NK-92 (cell line): Measurements from ENCODE around the gene TRAF1.

Experiments used
- DNase-seq: peaks from one replicate; lab custom pipeline; 2025; ENCODE audit not compliant: unreplicated experiment; lab: John Stamatoyannopoulos, UW

The TRAF1 gene

DNA sequence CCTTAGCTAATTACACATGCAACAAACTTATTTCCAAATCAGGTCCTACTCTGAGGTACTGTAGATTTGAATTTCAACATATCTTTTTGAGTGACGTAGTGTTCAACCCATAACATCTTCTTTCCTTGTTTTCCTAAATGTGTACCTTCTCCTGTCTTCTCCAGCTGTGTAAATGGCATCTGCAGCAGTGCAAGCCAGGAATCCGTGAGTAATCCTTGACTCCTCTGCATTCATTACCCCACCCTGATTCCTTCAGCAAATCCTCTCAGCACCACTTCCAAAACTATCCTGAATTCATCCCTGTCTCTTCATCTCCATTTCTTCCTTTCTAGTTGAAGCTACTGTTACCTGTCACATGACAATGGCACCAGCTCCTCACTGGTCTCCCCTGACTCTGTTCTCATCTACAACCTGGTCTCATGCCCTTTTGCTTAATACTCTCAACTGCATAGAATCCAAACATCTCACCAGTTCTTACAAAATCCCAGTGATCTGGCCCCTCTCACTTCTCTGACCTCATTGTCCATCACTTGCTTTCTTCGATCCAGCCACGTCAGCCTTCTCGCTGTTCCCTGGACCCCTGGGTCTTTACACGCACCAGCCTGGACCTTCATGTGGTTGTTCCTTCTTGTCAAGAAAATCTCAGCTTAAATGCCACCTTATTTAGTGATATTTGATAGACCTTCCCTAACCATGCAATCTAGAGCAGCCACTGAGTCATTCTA, 14.6 kb upstream of the TRAF1 start:
- no peak for DNase-seq

DNA sequence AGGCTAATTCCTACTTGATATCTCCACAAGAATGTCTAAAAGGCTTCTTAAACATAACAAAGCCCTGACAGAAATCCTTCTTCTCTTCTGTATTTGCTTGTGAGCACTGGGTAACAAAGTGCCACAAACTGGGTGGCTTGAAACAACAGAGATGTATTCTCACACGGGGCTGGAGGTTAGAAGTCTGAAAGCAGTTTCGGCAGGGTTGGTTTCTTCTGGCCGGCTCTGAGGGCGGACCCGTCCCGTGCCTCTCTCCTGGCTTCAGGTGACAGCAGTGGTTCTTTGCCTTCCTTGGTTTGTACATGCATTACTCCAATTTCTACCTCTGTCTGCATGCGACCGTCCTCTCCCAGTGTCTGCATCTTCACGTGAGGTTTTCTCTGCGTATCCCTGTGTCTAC, 14.0 kb upstream of the TRAF1 start:
- no peak for DNase-seq

DNA sequence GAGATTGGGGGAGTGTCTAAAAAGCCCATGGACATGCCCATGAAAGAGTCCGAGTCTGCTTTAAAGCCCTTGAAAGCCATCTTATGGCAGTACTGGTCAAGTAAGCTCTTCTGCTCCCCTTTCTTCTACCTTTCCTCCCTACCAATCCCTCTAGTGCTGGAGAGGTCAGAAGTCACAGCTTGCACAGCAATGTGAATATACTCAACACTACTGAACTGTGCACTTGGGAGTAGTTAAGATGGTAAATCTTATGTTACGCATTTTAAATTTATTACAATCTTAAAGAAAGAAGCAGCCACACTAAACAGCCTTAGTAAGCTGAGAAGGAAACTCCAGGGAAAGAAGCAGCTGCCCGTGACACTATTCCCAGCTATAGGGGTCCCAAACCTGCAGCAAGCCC, 12.3 kb upstream of the TRAF1 start:
- DNase-seq, result no peak

DNA sequence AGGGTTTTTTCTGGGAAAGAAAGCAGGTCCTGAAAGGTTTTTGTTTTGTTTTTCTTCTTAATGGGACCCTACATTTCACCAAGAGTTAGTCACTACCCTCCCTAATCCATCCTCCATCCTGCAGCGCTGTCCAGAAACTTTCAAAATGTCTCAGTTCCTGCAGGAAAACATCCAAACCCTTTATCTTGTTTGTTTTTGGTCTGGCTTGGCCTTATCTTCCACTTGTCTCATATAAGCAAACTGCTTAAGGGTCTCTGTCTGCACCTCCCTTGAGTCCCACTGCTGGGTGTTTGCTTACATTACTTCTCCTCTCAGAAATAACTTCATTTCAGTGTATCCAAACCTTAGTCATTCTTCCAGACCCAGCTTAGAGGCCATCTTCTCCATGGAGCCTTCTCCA, 11.0 kb upstream of the TRAF1 start:
- DNase-seq, result no peak

DNA sequence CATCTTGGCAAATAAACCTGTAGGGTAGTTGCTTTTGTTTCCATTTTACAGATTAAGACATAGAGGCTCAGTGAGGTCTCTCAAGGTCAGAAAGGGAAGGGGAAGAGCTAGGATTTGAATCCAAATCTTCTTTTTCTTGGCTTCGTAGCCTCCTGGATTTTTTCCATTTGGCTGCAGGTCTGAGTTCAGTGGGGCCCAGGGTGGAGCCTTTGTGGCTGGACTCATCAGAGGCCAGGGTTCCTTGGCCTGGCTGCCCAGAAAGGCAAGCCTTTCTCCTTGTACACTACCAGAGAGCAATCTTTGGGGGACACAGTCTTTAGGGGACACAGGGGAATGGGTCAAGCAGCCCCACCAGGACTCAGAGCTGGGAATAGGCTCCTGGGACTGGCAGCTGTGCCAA, 10.5 kb upstream of the TRAF1 start:
- no peak for DNase-seq

DNA sequence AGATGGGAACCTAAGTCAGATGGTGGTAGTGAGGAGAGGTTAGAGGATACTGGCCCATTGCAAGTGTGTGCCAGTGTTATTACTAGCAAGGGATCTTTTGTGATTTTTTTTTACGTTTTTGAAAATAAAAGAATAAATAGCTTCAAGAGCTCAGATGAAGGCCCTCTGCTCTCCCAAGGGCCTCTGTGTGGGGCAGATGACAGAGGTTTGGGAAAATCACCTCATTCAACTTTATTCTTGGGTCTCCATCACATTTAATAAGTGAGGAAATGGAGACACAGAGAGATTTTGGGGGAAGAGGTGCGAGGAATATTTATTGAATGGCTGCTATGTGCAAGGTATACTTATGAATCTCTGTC, 10.1 kb upstream of the TRAF1 start:
- DNase-seq, result no peak

DNA sequence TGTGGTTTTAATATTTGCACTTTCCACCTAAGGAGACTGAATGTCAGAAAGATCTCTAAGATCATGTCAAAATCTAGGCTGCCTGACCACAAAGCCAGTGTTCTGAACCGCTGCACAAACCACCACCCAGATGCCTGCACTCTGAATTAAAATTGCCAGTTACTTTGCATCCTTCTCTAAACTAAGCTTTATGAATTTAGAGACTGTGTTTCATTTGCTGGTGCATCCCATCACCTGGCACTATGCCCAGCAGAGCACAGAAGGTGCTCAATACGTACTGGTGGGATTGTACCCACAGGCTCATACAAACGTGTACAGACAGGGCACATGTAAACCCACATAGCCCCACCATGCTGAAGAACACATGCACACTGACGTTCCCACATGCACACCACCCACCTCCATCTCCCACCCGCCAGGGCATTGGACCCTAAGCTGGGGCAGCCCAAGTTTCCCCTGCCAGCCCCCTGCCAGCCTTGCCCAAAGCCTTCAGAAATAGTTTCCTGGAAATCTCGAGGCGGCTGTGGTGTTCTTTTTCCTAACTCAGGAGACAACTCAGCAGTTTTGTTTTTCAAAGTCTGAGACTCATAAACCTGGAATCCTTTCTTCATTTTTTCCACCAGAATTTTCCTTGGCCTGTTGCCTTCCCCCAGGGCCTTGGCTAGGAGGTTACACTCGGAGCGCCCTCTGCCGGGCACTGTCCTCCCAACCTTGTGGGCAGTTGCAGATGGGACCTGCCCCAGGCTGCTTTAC, 9.6 kb upstream of the TRAF1 start:
- no peak for DNase-seq

DNA sequence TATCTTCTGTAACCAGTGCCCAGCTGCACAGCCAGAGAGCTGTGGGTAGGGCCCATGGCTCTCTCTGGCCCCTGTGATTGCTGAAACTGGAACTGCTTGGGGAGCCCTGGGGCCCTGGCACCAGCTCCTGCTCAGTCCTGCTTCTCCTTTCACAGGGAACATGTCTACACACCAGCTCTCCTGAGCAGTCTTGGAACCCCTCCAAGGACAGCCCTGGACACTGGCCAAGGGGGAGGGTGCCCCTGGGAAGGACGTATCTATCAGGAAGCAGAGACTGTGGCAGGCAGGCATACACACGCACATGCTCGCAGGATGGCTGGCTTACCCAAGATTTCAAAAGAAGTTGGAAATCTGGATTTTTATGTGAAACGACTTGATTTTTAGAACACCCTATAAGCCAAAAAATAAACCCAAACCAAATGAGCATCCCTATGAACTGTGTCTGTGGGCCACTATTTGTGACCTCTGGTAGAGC, 8.8 kb upstream of the TRAF1 start:
- DNase-seq, result no peak

DNA sequence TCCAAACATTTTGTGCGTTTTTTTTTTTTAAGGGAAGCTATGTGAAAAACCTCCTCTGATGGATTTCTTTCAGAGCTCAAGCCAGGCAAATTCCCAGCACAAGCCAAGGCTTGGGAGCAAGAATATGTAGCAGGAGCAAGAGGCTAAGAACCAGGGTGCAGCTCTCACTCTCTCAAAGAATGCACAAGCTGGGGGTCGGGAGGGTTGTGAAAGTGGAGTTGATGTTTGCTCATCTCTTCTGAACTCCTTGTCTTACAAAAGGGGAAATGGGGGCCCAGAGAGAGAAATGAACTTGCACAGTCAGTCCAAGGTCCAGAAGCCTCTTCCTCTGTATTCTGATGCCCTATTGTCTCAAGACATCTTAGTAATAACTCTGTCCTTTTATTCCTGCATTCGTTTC, 7.7 kb upstream of the TRAF1 start:
- no peak for DNase-seq

DNA sequence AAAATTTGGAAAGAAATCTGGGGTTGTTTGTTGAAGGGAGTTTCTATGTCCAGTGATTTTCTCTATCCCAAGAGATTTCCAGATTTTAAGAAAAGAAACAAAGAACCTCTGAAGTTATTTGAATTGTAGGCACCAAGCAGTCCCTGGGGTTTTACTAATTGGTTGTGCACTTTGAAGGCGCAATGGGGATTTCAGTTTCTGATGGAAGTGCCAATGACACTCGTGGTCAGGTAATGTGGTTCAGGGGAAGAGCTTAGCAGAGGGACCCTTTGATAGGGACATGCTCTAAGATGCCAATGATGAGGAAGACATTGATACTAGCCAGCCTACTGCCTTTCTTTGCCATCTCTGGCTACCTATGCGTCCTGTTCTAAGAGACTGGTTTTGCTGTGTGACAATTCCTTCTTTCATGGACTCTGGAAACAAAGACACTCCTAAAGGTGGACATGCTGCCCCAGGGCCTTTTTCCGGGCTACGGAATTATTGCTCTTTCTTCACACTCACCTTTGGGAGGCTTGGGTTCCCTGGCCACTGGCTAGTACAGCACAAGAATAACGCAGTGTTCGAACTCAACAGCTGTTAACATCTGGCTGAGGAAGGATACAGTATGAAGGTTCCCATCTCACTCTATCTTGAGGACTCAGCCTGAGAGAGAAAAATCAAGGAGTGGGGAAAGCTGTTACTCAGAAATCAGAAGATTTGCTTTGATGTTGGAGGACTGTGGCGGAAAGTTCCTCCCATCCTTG, 6.9 kb upstream of the TRAF1 start:
- no peak for DNase-seq

DNA sequence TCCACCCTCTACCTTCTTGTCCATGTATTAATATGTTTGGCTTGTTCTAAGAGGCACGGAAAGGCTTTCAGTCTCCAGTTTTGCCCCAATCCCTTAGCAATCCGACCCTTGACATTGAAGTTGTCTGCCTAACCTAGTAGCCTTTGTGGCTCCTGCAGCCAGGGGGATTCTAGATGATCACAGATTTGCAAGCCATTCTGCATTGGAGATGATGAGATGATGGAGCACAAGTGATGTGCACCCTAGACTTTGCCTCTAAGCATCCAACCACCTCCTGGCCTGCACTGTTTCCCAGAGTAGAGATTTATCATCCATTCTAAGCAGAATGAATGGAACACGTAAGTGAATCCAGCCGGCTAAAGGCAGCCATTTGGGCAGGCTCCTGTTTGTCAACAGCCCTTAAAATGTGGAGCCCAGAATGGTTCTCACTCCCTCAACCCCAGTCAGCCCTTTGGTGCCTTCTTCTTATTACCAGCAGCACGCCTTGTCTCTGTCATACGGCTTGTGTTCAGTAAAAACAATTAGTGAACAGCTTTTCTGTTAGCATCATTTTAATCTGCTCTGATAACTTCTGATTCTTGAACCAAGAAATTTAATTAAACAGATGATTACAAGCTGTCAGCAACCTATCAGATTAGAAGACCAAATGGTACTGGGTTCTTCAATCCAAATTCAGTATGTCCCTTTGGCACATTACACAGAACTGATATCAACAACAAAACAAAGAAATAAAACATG, 5.7 kb upstream of the TRAF1 start:
- DNase-seq, result no peak

DNA sequence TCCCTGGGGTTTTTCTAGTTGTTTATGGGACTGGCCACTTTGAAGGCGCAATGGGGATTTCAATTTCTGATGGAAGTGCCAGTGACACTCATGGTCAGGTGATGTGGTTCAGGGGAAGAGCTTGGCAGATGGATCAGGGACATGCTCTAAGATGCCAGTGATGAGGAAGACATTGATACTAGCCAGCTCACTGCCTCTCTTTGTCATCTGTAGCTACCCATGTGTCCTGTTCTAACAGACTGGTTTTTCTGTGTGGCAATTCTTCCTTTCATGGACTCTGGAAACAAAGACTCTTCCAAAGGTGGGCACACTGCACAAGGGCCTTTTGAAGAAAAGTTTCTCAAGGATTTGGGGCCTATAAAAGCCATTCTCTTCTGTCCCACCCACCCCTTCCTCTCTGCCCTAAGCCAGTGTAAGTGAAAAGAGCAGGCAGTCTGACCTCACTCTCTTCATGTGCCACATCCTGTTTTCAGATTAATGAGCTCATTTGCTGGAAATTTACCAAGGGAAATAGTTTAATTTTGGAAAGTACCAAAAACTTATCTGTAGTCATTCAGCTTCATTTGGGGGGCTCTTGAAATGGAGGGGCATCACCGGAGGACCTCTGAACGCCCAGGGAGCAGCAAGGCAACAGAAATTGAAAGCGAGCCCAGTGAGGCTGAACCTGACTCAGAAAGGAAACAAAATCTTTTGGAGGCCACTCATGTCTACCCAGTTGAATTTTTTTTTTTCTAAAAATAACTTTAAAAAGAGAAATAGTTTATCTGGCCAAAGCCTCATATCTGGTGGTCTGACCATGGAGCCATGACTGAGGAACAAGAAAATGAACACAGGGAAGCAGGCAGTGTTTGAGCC, 4.9 kb upstream of the TRAF1 start:
- no peak for DNase-seq

DNA sequence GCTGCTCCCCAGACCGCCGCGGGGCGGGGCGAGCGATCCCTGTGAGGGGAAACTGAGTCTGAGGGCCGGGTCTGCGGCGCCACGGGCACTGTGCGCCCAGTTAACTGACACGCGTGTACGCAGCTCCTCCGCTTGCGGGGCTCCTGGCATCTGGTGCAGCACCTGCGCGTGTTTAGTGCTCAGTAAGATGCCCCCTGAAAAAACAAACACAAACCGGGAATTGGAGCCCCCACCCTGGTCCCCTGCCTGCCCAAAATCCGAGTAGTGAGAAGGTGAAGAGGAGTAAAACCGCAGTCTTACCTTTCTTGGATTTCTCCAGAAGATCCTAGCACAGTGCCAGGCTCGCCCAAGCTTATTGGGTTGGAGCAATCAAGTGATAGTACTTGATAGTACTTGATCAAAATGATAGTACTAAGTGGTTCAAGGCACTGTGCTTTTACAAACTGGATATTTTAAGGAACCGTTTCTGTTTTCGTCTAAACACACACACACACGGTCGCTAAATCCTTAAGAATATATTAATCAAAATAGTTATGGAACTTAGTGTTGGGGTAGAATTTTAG, 2.7 kb upstream of the TRAF1 start:
- no peak for DNase-seq

DNA sequence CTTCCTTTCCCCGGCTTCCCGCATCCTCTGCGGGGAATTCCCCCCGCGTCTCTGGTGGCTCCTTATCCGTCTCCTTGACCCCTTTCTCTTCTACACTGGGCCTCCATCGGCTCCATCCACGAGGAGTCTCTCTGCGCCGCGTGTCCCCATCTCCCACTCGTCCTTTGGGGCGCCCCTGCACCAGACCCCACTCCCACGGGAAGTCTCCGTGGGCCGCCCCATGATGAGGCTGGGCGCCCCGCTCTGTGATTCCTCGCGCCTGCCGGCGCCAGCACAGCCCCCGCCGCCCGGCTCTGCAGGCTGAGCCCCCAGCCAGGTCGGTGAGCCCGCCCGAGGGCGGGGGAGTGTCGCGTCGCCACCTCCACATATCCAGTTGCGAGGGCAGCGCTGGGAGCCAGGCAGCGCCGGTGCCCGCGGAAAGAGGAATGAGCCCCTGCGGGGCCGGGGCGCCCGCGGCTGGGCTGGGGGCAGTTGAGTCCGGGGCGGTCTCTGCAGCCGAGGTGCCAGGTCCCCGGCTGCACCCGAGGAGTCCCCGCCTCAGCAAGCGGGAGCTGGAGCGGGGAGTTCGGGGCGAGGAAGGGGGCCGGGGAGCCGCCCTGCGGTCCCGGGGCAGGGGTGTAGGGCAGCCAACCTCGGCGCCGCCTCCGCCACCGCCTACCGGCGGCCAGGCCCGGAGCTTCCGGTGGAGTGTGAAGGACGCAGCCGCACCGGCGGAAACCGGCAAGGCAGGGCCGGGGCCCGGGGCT, 2.1 kb upstream of the TRAF1 start:
- no peak for DNase-seq

DNA sequence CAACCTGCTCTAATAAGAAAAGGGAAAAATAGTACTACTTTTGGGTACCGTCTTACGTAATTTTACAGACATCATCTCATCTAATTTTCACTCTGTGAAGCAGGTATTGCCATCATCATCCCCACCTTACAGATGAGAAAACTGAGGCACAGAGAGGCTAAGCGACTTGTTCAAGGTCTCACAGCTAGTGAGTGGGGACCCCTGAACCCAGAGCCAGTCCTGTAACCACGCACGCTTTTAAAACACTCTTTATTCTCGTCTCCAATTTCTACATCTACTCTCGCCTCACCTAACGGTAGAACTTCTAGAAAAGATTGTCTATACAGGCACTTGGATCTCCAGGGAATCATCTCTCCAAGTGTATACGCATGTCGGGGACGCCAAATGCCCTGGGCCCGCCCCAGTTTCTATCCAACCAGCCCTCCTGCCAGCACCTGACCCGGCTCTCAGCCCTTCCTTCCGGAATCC, 1.5 kb upstream of the TRAF1 start:
- no peak for DNase-seq

DNA sequence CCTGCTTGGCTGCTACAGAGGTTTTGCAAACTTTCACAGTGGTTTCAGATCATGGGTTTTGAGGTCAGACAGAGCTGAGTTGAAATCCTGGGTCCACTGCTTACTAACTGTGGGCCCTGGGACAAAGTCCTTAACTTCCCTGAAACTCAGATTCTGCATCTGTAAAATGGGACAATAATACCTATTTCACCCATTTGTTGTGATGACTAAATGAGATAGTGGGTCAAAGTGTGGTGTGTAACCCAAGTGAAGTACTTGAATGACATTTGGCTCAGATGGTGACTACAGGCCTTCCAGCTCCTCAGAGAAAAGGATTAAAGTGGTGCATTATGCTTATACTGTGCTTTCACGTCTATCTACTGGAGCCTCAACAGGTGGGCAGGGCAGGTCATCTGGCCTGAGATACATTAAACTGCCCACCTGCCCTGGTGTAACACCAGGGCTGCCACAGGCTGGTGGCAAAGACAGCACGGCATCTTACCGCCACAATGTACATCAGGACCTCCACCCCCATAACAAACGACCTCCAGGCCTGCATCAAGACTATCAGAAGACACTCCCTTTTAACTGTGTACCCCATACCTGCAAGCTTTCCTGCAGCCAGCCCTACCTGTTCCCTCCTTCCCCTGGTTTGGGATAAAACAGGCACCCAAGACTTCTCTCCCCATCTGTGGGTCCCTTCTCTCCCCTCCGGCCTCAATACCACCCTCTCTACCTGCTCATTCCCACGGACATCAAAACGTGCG, 846 bp upstream of the TRAF1 start:
- no peak for DNase-seq

DNA sequence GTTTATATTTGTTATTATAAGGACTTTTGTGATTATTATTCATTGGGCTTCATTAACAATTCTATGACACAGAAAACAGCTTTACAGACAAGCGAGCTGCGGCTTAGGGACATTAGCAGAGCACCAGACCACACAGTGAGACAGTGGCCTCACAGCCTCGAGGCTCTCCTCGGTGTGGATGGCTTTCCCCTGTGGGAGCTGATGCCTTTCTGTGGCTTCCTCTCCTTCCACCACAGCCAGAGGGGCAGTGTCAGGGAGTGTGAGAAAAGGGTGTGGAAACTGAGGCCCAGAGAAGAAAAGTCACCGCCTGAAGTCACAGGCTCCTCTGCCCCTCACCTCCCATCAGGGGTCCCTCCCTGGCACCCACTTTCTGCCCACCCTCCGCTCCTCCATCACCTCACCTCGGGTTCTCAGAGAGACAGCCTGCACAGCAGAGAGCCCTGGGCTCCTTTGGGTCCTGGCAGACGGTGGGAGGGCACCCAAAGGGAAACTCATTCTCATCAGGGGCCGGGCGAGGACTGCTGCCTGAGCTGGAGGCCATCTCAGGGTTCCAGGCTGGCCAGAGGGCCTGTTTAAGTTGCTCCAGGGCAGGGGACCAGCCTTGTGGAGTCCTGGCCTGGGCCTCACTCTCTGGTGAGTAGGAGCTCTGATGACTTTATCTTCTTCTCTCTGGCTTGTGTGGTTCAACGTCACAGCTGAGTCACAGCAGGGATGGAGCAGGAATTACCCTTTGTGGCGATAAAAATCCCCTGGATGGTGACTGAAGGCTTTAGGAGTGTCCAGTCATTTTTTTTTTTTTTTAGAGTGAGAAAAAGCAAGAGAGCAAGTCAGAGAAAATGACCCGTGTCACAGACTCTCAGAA, 830 bp downstream of the TRAF1 start:
- DNase-seq, result no peak
